Measurements from ENCODE around the gene BEGAIN.
"Not testable (repeated sequence)": the region's sequence is repeated elsewhere in the genome, so short reads cannot be mapped to it uniquely, and the experiment has no call there.

BEGAIN gene

DNA sequence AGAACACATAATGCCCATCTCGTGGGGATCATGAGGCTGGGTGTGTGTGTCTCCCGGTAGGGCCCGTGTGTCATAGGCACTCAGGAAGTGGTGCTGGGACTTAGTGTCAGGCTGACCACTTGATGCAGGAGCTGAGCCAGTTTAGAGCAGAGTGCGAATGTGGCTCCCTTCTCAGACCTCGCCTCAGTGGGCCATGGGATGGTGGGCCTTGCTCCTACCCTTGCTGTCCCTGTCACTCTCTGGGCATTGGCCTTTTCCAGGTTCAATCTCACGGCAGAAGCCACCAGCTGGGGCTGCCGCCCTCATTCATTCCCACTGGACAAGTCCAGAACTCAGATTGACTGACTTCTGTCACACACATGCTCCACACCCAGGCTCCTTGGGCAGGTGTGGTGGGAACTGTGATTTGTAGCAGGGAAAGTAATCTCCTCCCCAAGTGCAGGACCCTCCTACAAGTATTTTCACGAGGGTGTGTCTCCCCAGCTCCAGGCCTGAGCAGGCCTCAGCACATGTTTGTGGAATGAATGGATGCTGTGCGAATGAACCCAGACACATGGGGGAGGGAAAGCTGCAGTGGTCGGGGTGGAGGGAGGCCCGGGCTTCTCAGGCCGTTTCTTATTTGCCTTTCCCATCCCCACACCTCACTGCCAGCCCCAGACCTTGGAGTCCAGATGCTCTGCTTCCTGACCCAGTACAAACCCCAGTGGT, 54.9 kb downstream of the BEGAIN start:
- no peak for DNase-seq (ENCODE audit: low read depth)
- no peak overlapping the region for H3K4me3 ChIP-seq (ENCODE audit: low read depth, low read length)

GRCh38 chr14:100531152-100532121, 55.8 kb downstream of the BEGAIN start:
- no peak for DNase-seq (ENCODE audit: low read depth)
- H3K4me3 ChIP-seq (ENCODE audit: low read depth, low read length) = no peak overlapping the region

DNA sequence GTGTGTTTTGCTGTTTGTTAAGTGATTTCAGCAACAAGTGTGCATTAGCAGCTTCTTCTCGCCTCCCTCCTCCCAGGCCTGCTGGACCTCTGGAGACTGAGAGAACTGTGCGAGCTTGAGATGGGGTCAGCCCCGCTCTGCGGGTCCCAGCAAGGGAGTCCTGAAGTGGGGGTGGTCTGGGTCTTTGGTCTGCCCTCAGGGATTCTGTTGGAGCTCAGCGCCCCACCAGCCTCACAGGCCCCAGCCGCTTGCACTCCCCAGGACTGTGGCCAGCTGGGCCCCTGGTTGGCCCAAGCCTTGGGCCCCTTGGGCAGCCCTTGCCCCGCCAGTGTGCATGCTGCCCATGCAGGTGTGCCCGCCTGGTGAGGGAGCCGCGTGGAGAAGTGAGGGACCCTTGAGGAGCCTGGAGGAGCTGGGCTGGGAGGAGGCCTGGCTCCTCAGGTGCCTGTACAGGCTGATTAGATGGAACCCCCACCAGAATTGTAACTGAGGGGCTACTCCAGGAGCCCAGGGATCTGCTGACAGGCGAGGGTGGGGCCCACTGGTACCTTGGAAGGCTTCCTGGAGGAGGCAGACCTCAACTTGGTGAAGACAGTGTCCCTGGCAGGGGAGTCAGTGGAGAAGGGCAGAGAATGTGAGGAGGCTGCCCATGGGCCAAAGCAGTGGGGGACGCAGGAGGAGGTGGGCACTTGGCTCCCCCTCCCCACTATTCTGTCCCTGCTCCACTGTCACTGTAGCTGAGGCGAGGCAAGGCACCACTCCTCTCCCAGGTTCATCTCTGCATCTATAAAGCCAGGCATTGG, 56.7 kb downstream of the BEGAIN start:
- H3K4me3 ChIP-seq (ENCODE audit: low read depth, low read length) = no peak overlapping the region
- DNase-seq (ENCODE audit: low read depth) = no peak

DNA sequence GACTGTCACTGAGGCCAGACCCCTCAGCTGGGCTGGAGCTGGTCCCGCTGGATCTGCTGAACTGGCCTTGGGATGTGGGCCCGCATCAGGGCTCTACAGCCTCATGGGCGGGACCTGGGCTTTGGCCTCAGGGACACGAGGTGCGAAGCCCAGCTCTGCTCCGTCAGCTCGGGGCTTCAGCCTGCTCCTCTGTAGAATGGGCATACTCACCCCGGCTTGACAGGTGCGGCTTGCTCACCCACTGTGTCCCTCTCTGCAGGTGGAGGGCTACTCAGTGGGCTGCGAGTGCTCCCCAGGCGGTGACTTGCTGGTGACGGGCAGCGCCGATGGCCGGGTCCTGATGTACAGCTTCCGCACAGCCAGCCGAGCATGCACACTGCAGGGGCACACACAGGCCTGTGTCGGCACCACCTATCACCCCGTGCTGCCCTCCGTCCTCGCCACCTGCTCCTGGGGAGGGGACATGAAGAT, 57.6 kb downstream of the BEGAIN start:
- H3K4me3 ChIP-seq (ENCODE audit: low read depth, low read length) = no peak overlapping the region
- DNase-seq (ENCODE audit: low read depth) = no peak

DNA sequence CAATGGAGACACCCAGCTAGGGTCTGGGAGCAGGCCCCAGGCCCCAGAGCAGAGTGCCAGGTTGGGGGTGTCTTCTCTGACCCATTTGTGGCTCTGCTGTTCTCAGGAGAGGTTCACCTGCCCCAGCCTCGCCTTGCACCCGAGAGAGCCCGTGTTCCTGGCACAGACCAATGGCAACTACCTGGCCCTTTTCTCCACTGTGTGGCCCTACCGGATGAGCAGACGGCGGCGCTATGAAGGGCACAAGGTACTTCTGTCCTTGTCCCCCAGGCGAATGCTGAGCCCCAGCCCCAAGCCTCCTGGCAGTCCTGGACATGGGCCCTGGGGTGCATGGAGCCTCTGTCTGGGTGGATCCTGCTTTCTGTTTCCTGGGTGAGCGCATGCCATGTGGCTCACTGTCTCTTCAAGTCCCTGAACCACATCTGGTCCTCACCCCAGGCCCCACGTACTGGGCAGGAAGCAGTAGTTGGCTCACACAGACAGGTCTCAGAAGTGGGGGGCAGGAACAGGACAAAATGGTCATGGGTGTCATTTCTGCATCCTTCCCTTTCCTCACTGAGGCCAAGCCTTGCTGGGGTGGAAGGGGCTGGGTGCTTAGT, 58.2 kb downstream of the BEGAIN start:
- DNase-seq (ENCODE audit: low read depth) = no peak
- H3K4me3 ChIP-seq (ENCODE audit: low read depth, low read length) = no peak overlapping the region

DNA sequence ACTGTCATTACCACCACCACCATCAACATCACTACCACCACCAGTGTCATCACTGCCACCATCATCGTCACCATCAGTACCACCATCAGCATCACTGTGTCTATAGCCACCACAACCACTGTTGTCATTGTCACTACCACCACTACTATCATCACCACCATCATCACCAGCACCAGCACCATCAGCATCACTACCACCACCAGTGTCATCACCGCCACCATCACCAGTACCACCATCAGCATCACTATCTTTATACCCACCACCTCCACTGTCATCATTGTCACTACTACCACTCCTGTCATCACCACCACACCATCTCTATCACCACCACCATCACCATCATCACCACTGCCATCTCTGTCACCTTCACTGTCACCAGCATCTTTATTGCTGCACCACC, 60.6 kb downstream of the BEGAIN start:
- H3K4me3 ChIP-seq (ENCODE audit: low read depth, low read length) = no peak overlapping the region
- no peak for DNase-seq (ENCODE audit: low read depth)

DNA sequence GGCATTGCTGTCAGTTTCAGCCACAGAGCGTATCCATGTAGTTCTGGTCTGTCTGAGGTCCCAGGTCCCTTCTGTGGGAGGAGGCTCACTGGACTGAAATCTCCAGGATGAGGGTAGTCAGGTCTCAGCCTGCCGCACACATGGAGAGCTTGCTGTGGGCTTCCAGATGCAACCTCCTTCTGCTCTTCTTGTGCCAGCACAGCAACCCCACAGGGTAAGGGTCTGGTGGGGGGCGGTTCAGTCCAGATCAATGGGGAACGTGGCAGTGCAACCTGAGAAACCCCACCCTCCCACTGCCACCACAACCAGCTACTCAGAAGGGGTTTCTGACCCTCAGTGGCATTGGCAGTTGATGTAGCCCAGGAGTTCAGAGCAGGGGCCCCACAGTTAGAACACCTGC, 61.2 kb downstream of the BEGAIN start:
- no peak for DNase-seq (ENCODE audit: low read depth)
- H3K4me3 ChIP-seq (ENCODE audit: low read depth, low read length) = no peak overlapping the region

GRCh38 chr14:100525615-100526014, 61.6 kb downstream of the BEGAIN start:
- no peak overlapping the region for H3K4me3 ChIP-seq (ENCODE audit: low read depth, low read length)
- DNase-seq (ENCODE audit: low read depth) = no peak

DNA sequence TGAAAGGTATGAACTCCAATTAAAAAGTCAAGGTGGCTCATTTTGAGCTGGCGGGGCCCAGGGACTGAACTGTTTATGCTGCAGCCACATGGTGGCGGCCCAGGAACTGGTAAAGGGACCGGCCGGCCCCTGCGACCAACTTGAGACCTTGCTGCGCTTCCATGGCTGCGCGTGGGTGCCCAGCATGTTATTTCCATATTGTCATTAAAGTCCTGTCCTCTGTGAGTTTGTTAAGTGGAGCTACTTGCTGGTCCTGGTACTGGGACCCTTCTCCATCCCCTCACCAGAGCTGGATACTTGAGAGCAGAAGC, 62.3 kb downstream of the BEGAIN start:
- no peak for DNase-seq (ENCODE audit: low read depth)
- no peak overlapping the region for H3K4me3 ChIP-seq (ENCODE audit: low read depth, low read length)

DNA sequence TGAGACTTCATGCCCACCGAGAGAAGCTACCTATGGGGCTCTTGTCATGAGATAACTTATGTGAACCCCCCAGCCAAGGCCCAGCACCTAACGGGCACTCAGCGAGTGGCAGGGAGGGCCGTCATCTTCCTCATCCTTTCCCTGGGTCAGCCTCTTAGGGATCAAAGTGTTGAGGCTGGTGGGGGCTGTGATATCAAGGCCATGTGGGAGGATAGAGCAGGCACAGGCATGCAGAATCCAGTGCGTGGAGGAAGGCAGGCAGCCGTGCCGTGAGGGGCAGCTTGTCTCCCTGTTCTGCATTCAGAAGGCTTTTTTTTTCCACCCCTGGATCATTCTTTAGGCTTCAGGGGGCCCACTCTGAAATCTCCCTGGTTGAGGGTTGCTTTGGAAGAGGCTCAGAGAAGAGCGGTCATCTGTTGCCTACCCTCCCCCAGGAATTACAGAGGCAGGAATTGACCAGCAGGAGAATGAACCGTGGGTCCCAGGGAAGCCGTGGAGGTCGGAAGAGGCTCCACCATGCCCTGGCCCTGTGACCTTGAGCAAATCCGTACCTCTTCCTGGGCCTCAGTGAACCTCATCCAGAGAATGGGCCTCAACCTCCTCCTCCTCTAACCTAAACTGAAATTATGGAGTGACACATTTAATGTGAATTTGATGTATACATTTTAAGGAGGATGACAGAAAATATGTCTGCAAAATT, 62.8 kb downstream of the BEGAIN start:
- DNase-seq (ENCODE audit: low read depth) = no peak
- H3K4me3 ChIP-seq (ENCODE audit: low read depth, low read length) = no peak overlapping the region

GRCh38 chr14:100523843-100524169, 63.4 kb downstream of the BEGAIN start:
- no peak for DNase-seq (ENCODE audit: low read depth)
- no peak overlapping the region for H3K4me3 ChIP-seq (ENCODE audit: low read depth, low read length)

GRCh38 chr14:100523131-100523842, 63.9 kb downstream of the BEGAIN start:
- DNase-seq (ENCODE audit: low read depth) = no peak
- no peak overlapping the region for H3K4me3 ChIP-seq (ENCODE audit: low read depth, low read length)

- no peak for DNase-seq (ENCODE audit: low read depth)
- H3K4me3 ChIP-seq (ENCODE audit: low read depth, low read length) = no peak overlapping the region
Observed at GRCh38 chr14:100522616-100523099, 64.6 kb downstream of the BEGAIN start.

GRCh38 chr14:100506053-100506452, 81.2 kb downstream of the BEGAIN start:
- H3K4me3 ChIP-seq (ENCODE audit: low read depth, low read length); DNase-seq (ENCODE audit: low read depth): not testable (repeated sequence)

DNA sequence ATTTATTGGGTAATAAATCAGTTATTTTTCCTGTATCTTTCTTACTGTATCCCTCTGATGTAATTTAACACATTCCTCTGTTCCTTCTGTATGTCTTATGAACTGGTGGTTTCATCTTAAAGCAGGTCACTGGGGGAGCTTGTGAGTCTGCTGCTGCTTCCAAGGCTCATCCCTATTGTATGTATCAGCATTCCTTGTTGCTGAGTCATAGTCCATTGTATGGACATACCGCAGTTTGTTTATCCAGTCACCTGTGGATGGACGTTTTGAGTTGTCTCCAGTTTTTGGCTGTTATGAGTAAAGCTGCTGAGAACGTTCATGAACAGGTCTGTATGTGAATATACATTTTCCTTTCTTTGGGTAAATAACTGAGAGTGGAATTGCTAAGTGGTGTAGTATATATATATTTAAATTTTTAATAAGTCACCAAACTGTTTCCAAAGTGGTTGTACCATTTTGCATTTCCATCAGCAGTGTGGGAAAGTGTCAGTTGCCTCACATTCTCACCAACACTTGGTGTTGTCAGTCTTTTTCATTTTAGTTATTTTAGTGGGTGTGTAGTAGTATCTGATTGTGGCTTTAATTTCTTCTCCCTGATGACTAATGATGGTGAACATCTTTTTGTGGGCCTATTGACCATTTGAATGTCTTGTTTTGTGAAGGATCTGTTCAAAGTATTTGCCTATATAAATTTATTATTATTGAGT, 82.7 kb downstream of the BEGAIN start:
- H3K4me3 ChIP-seq (ENCODE audit: low read depth, low read length) = no peak overlapping the region
- no peak for DNase-seq (ENCODE audit: low read depth)

DNA sequence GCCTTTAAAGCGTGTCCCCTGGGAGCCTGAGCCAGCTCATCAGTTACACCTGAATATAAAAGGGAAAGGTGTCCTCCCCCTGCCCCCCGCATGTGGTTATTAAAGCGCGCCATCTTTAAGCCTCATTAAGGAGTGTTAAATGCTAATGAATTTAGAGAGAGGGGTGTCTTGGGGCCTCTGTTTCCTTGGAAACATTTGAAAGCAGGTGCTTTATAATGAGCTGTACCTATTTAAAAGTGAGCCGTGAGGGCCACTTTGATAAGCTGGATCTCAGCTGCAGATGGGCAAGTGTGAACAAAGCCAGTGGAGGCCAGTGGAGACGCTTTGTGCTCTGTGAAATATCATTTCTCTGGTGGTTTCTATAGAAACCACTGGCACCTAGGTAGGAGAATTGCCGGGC, 84.0 kb downstream of the BEGAIN start:
- no peak for DNase-seq (ENCODE audit: low read depth)
- no peak overlapping the region for H3K4me3 ChIP-seq (ENCODE audit: low read depth, low read length)

DNA sequence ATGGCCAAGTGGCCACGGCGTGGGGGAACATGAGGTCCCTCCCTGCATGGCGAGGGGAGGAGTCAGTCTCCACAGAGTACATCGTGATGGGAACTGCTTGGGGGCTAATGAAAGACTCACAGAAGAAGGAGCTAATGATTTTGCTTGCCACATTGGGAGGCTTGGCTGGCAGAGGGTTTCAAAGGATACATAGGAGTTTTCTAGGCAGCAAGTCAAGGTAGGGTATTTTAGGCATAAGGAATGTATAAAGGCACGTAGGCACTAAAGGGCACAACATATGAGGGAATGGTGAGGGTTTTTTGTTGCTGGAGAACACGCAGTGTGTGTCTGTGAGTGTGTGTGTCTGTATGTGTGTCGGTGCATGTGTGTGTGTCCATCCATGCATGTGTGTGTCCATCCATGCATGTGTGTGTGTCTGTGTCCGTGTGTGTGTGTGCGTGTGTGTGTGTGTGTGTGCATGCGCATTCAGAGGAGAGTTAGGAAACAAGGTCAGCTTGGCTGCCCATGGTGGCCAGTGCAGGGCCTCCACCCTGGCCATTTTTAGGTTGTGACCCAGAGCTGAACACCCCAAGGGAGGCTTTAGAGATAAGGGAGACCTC, 84.5 kb downstream of the BEGAIN start:
- H3K4me3 ChIP-seq (ENCODE audit: low read depth, low read length) = no peak overlapping the region
- DNase-seq (ENCODE audit: low read depth) = no peak

Measured in skeletal muscle cell (primary cell).